HG03135 (cell line): ENCODE data around the gene CEP89.
"Not testable (repeated sequence)": the region's sequence is repeated elsewhere in the genome, so short reads cannot be mapped to it uniquely, and the experiment has no call there.

Source experiments
- ATAC-seq: cut with Tn5 transposase; IDR thresholded peaks from one replicate; pipeline ENCODE4 v1.9.1; 2021; ENCODE audit warnings: mild to moderate bottlenecking, moderate library complexity; ENCODE audit not compliant: unreplicated experiment

CEP89 gene

GRCh38 chr19:32873247-32873959 lies 98.4 kb downstream of the CEP89 start:
- no peak for ATAC-seq

- ATAC-seq: no peak
Observed at GRCh38 chr19:32872391-32872790, 99.4 kb downstream of the CEP89 start.

GRCh38 chr19:32870981-32871451 lies 100.7 kb downstream of the CEP89 start:
- ATAC-seq: no peak

GRCh38 chr19:32869966-32870573 lies 101.7 kb downstream of the CEP89 start:
- ATAC-seq: no peak

GRCh38 chr19:32869369-32869965 lies 102.3 kb downstream of the CEP89 start, which contains the start of gene SLC7A9:
Gene SLC7A9, minus strand, starts transcription at chr19:32869767. Its CDS starts 1,233 bp downstream, at chr19:32868534.
- ATAC-seq: no peak

GRCh38 chr19:32868206-32868950 lies 103.4 kb downstream of the CEP89 start:
- no peak for ATAC-seq

GRCh38 chr19:32867436-32867835 lies 104.3 kb downstream of the CEP89 start:
- ATAC-seq: not testable (repeated sequence)

GRCh38 chr19:32866564-32867265 lies 105.0 kb downstream of the CEP89 start:
- no peak for ATAC-seq

- ATAC-seq: no peak
Observed at GRCh38 chr19:32866061-32866460, 105.7 kb downstream of the CEP89 start.

GRCh38 chr19:32865326-32865725 lies 106.4 kb downstream of the CEP89 start:
- ATAC-seq: no peak

GRCh38 chr19:32864318-32865007 lies 107.3 kb downstream of the CEP89 start:
- no peak for ATAC-seq

GRCh38 chr19:32863841-32864240 lies 107.9 kb downstream of the CEP89 start:
- no peak for ATAC-seq

- ATAC-seq: no peak
Observed at GRCh38 chr19:32863301-32863700, 108.5 kb downstream of the CEP89 start.

- ATAC-seq: no peak
Observed at GRCh38 chr19:32862741-32863140, 109.0 kb downstream of the CEP89 start.

GRCh38 chr19:32862173-32862572 lies 109.6 kb downstream of the CEP89 start:
- ATAC-seq: no peak

GRCh38 chr19:32861596-32861995 lies 110.2 kb downstream of the CEP89 start:
- ATAC-seq: no peak

GRCh38 chr19:32859591-32859990 lies 112.2 kb downstream of the CEP89 start:
- no peak for ATAC-seq

GRCh38 chr19:32858559-32858958 lies 113.2 kb downstream of the CEP89 start:
- ATAC-seq: no peak

GRCh38 chr19:32858155-32858554 lies 113.6 kb downstream of the CEP89 start:
- ATAC-seq: no peak

GRCh38 chr19:32857584-32857983 lies 114.2 kb downstream of the CEP89 start:
- ATAC-seq: no peak
